Measurements from ENCODE around the gene PRR16.

Gene PRR16

GRCh38 chr5:120529386-120529785 is 65.3 kb downstream of the PRR16 start:
- no peak overlapping the region for H3K27ac ChIP-seq
- TF ChIP-seq, protein P1, sequence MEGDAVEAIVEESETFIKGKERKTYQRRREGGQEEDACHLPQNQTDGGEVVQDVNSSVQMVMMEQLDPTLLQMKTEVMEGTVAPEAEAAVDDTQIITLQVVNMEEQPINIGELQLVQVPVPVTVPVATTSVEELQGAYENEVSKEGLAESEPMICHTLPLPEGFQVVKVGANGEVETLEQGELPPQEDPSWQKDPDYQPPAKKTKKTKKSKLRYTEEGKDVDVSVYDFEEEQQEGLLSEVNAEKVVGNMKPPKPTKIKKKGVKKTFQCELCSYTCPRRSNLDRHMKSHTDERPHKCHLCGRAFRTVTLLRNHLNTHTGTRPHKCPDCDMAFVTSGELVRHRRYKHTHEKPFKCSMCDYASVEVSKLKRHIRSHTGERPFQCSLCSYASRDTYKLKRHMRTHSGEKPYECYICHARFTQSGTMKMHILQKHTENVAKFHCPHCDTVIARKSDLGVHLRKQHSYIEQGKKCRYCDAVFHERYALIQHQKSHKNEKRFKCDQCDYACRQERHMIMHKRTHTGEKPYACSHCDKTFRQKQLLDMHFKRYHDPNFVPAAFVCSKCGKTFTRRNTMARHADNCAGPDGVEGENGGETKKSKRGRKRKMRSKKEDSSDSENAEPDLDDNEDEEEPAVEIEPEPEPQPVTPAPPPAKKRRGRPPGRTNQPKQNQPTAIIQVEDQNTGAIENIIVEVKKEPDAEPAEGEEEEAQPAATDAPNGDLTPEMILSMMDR (IDR thresholded peaks at IDR 0.05) = no peak
- no peak for TF ChIP-seq ZFX (IDR thresholded peaks at IDR 0.05; ENCODE audit: borderline replicate concordance)

- H3K27ac ChIP-seq = no peak overlapping the region
- no peak for TF ChIP-seq ZFX (IDR thresholded peaks at IDR 0.05; ENCODE audit: borderline replicate concordance)
Observed at GRCh38 chr5:120531215-120531614, 67.1 kb downstream of the PRR16 start.

- H3K27ac ChIP-seq = no peak overlapping the region
- TF ChIP-seq, protein P1 (IDR thresholded peaks at IDR 0.05) = no peak
- TF ChIP-seq ZFX (IDR thresholded peaks at IDR 0.05; ENCODE audit: borderline replicate concordance) = no peak
Observed at GRCh38 chr5:120532835-120533234, 68.7 kb downstream of the PRR16 start.

DNA sequence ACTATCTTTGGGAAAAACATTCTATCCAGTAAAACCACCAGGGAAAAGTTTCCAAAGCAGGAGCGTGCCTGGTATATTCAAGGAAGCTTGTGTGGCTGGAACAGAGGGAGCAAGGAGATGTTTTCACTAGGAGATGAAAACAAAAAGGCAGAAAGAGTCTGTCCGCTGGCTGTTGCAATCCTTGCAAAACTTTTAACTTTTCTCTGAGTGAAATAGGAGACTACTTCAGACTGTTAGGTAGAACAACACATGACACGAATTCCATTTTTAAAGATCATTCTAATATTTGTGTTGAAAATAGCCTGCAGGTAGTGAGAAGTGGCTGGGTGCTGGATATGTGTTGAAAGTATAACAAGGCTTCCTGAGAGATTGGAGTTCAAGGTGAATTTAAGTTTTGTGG is 69.5 kb downstream of the PRR16 start:
- no peak overlapping the region for H3K27ac ChIP-seq
- no peak for TF ChIP-seq ZFX (IDR thresholded peaks at IDR 0.05; ENCODE audit: borderline replicate concordance)
- TF ChIP-seq, protein P1 (IDR thresholded peaks at IDR 0.05) = no peak

- no peak for TF ChIP-seq ZFX (IDR thresholded peaks at IDR 0.05; ENCODE audit: borderline replicate concordance)
- TF ChIP-seq, protein P1 (IDR thresholded peaks at IDR 0.05) = no peak
- no peak overlapping the region for H3K27ac ChIP-seq
Observed at GRCh38 chr5:120535900-120536299, 71.8 kb downstream of the PRR16 start.

- no peak for TF ChIP-seq ZFX (IDR thresholded peaks at IDR 0.05; ENCODE audit: borderline replicate concordance)
- TF ChIP-seq, protein P1 (IDR thresholded peaks at IDR 0.05) = no peak
- H3K27ac ChIP-seq = no peak overlapping the region
Observed at GRCh38 chr5:120538149-120538548, 74.0 kb downstream of the PRR16 start.

DNA sequence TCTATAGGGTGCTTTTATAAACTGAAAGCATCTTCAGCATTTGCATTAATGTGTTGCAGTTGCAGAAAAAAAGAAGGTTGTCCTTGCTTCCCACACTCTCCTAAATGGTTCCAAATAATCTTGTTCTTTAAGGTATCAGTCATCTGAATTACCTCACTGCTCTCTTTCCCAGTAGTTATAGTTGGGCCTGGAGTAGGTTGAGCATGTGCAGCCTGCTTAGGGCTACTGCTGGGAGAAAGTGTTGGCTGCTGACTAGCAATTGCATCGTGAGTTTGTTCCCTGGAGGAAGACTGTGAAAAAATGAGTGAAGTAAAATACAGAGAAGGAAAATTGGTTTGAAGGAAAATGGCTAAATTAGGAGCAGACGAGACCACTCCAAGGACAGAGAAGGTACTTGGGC is 74.5 kb downstream of the PRR16 start:
- H3K27ac ChIP-seq = no peak overlapping the region
- TF ChIP-seq, protein P1 (IDR thresholded peaks at IDR 0.05) = no peak

GRCh38 chr5:120539471-120539870 is 75.4 kb downstream of the PRR16 start:
- no peak overlapping the region for H3K27ac ChIP-seq
- no peak for TF ChIP-seq ZFX (IDR thresholded peaks at IDR 0.05; ENCODE audit: borderline replicate concordance)
- TF ChIP-seq, protein P1 (IDR thresholded peaks at IDR 0.05) = no peak

All from 22Rv1 (cell line).